Measurements from ENCODE around the gene COX20.

DNA sequence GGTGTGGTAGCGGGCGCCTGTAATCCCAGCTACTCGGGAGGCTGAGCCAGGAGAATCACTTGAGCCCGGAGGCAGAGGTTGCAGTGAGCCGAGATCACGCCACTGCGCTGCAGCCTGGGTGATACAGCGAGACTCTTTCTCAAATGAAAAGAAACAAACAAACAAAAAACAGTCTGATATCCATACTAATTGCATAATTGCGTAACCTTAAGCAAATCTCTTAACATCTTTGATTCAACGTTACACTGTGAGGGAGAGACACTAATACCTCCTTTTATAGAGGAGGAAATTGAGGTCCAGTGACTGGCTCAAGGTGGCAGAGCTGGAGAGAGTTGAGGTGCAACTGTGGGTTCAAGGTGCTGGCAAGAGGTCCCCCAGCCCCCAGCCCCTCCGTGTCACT lies 12.6 kb upstream of the COX20 start:
- no peak for TF ChIP-seq CTCF (IDR thresholded peaks at IDR 0.05)
- TF ChIP-seq POLR2AphosphoS5 (IDR thresholded peaks at IDR 0.05): no peak

Data from gastroesophageal sphincter (tissue), 3 donors.